GM19099 (cell line): ENCODE measurements around the gene ATL2.

Experiments
- POLR2A ChIP-seq: IDR thresholded peaks from 3 replicates; pipeline ENCODE4 v1.6.1; 2011; ENCODE audit warnings: low read depth; ENCODE audit not compliant: insufficient read length; ENCODE audit errors: extremely low read depth

The ATL2 gene

GRCh38 chr2:38268691-38269327, 108.3 kb downstream of the ATL2 start:
- no peak for TF ChIP-seq POLR2A

DNA sequence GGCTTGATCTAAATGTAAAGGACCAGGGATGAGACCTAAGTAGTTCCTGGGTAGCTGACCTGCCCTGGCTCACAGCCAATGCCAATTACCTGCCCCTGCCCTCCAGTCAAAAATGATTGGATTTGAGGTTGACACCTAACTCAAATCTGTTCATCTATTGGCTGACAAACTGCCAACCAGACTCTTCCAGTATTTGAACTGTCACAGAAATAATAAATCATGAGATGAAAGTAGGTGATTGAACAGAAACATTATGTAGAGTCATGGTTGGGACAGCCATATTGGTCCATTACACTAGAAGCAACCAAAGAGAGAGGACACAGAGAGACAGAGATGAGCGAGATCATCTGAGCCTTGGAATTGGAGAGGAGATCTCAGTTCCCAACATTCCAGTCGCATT, 109.1 kb downstream of the ATL2 start:
- no peak for TF ChIP-seq POLR2A

DNA sequence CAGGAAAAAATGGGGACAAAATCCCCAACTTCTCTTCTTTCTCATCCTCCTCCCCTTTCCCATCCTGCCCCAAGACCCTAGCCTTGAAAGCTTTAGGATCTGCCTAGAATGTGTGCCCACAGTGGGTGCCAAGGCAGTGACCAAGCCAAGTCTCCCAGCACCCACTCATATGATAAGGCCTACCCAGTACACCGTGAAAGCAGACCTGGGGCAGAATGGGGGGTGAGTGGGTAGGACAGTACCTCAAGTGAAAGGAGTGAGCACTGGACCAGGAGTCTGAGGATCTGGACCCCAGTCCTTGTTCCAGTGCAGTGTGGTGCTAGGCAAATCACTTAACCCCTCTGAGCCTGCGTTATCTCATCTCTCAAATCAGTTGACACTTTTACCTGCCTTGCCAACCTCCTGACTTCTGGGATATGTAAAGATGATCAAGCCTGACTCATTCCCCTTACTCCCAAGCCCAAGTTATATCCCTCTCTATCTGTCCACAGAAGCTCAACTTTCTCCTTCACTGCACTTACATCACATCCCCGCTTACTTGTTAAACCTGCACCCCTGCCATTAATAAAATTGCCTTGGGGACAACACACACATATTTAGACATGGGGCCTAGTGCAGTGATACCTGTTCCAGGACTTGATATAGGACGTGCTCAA, 109.7 kb downstream of the ATL2 start:
- no peak for TF ChIP-seq POLR2A

- no peak for TF ChIP-seq POLR2A
These were observed 110.6 kb downstream of the ATL2 start for GRCh38 chr2:38266382-38267061.

GRCh38 chr2:38265461-38265860, 111.6 kb downstream of the ATL2 start:
- TF ChIP-seq POLR2A: no peak

DNA sequence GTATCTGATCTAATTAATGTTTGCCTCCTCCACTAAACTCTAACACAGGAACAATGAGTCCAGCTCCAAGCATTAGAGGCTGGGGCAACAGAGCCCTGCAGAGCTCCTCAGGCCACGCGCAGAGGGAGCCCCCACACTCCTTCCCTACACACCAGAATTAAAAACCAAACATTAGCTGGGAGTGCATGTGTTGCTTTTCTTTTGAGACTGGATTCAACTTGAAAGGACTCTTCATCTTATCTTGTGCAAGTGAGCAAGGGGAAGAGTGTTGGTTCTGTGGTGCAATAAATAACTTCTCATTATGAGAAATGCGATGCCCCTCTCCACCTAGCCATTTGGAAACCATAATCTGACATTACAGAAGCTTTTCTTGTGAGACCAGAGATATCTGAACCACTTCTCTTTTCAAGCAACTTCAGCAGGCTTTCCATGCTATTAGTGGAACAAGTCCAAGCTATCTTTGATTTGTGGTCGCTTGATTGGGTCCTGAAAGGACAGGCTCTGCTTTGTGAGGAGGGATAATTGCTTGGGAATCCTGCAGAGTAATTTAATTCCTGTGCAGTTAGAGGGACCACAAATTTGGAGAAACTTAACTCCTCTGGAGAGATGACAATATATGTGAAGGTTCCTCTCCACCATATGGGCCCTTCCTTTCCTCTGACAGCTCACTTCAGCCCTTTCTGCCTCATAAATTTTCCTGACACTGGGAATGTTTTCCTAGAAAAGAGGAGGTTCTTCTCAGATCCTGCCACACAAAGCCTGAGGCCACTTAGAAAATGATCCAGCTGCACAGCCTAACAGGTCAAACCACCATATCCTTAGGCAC, 112.5 kb downstream of the ATL2 start:
- no peak for TF ChIP-seq POLR2A

GRCh38 chr2:38263293-38263692, 113.8 kb downstream of the ATL2 start:
- no peak for TF ChIP-seq POLR2A

- no peak for TF ChIP-seq POLR2A
These were observed 114.8 kb downstream of the ATL2 start for GRCh38 chr2:38262069-38262871.

DNA sequence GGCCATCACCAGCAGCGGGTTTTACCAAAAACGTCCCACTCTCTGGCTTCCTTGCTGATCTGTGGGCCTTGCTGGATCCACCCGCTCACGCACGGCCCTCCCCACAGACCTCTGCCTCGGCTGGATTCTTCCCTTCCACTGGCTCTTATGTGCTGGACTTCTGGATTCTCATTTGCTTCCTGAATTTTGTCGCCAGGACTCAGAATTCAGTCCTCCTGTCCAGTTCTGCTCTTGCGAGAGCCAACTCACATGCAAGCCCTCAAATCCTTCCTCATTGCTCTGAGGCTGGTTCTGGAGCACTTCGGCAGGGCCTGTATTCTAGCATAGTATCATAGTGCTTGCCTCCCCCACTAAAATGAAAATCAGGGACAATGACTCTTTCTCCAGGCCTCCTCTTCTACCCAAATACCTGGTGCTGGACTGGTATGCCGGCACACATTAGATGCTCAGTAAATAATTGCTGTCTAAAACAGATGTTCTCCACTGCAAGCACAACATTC, 115.5 kb downstream of the ATL2 start:
- no peak for TF ChIP-seq POLR2A

GRCh38 chr2:38260972-38261371, 116.1 kb downstream of the ATL2 start:
- no peak for TF ChIP-seq POLR2A

- TF ChIP-seq POLR2A: no peak
These were observed 116.6 kb downstream of the ATL2 start for GRCh38 chr2:38260469-38260868.

- no peak for TF ChIP-seq POLR2A
These were observed 117.8 kb downstream of the ATL2 start for GRCh38 chr2:38259311-38259710.

- no peak for TF ChIP-seq POLR2A
These were observed 120.5 kb downstream of the ATL2 start for GRCh38 chr2:38256610-38257009.

DNA sequence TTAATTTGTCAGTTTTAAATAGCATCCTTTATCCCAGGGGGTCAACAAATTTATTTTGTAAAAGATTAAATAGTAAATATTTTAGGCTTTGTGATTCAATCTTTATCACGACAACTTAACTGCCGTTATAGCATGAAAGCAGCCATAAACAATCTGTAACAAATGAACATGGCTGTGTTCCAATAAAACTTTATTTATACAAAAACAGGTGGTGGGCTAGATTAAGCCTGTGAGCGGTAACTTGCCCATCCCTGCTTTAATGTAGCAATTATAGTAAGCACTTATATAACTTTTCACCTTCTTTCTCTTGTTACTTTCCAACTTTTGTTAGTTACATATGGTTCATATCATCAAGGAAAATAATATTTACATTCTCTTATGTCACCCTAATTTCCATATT, 121.9 kb downstream of the ATL2 start:
- TF ChIP-seq POLR2A: no peak

DNA sequence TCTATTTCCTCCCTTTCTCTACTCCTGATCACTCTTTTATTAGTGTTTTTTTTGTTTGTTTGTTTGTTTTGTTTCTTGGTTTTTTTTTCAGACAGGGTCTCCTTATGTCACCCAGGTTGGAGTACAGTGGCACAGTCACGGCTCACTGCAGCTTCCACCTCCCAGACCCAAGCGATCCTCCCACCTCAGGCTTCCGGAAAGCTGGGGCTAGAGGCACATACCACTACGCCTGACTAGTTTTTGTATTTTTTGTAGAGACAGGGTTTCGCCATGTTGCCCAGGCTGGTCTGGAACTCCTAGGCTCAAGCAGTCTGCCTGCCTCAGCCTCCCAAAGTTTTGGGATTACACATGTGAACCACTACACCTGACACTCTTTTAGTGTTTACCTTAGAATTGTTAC, 122.3 kb downstream of the ATL2 start:
- no peak for TF ChIP-seq POLR2A

DNA sequence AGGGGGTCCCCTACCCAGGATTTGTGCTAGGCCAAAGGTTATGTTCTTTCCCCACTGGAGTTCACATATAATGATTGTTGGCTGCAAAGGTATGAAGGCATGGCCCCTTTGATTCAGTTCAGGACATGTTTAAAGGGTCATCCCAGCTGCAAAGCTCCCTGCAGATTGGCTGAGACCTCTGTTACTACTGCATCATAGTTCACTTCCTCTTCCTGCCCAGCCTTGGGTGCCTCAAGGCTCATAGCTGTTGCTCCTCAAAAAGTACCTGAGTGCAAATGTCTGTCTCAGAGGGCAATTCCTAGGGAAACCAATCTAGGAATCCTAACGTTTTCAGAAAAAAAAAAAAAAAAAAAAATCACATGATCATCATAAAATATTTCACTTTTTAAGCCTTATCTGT, 125.1 kb downstream of the ATL2 start:
- no peak for TF ChIP-seq POLR2A
